Activated T-helper 1 cell treated with Interleukin-2 at 50 U/mL for 16 hours (primary cell): ENCODE results near the gene RNF175.

Experiments used
- DNase-seq: peaks from one replicate; pipeline ENCODE4 v3.0.0-alpha.2; 2020; ENCODE audit warnings: low read depth

RNF175 gene

DNA sequence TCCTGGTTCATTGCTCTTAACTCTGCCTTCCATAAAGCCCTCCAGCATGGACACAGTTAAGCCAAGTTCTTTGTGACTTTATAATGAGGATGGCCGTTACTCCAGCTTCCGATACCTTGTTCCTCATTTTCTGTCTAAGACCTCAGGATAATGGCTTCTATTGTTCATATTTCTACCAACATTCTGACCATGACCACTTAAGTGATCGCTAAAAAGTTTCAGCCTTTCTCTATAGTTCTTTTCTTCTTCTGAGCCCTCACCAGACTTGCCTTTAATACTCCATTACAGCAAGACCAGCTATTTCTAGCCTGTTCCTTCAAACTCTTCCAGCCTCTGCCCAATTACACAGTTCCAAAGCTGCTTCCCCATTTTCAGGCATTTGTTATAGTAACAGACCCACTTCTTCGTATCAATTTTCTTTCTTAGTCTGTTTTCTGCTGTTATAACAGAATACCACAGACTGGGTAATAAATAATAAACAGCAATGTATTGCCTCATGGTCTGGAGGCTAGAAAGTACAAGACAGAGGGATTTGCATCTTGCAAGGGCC is 12.3 kb downstream of the RNF175 start:
- no peak for DNase-seq

GRCh38 chr4:153745651-153746050 is 14.2 kb downstream of the RNF175 start:
- no peak for DNase-seq

DNA sequence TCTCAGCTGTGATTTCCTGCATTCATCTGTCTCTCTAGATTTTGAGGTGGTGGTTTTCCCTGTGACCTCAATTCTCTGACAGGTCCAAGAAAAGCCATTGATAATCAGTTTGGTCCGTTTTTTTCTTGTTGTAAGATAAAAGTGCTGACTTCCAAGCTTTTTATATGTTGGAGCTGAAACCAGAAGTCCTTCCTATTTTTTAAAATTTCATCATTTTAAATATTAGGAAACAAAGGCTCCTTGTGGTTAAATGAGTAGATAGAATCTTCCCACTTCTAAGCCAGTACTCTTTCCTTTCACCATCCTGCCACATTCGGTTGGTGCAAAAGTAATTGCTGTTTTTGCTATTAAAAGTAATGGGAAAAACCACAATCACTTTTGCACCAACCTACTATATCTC is 18.3 kb downstream of the RNF175 start:
- DNase-seq = no peak

GRCh38 chr4:153735906-153736461 is 23.8 kb downstream of the RNF175 start:
- no peak for DNase-seq

DNA sequence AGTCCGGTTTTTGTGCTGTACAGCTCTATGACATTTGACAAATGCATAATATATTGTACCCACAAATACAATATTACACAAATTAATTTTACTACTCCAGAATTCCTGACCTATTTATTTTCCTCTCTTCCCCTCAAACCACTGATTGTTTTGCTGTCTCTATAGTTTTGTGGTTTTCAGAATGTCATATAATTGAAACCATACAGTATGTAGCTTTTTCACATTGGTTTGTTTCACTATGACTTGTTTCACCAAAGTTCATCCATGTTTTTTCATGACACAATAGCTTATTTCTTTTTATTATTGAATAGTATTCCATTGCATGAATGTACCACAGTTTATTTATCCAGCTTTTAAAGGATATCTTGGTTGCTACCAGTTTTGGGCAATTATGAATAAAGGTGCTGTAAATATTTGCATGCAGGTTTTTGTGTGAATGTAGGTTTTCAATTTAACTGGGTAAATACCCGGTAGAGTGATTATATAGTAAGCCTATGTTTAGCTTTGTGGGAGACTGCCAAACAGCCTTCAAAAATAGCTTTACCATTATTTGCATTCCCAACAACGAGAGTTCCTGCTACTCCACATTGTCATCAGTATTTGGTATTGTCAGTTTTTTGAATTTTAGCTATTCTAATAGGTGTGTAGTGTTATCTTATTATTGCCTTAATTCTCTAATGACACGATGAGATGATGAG is 25.9 kb downstream of the RNF175 start:
- no peak for DNase-seq

GRCh38 chr4:153731239-153731638 is 28.6 kb downstream of the RNF175 start:
- no peak for DNase-seq

GRCh38 chr4:153729895-153730294 is 29.9 kb downstream of the RNF175 start:
- no peak for DNase-seq

GRCh38 chr4:153728660-153729059 is 31.2 kb downstream of the RNF175 start:
- DNase-seq = no peak

GRCh38 chr4:153728151-153728550 is 31.7 kb downstream of the RNF175 start:
- no peak for DNase-seq

DNA sequence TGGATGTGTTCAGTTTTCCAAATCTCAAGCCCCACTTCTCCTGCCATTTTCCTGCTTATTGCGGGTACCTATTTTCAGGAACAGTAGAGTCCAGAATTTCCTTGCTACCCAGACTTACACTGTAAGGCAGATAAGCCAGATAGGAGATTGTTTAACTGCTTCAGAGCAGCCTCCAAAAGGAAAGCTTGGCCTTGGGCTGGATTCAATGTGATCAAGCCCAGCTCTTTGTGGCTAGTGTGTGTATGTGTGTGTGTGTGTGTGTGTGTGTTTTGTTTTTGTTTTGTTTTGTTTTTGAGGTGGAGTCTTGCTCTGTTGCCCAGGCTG is 34.0 kb downstream of the RNF175 start:
- no peak for DNase-seq

DNA sequence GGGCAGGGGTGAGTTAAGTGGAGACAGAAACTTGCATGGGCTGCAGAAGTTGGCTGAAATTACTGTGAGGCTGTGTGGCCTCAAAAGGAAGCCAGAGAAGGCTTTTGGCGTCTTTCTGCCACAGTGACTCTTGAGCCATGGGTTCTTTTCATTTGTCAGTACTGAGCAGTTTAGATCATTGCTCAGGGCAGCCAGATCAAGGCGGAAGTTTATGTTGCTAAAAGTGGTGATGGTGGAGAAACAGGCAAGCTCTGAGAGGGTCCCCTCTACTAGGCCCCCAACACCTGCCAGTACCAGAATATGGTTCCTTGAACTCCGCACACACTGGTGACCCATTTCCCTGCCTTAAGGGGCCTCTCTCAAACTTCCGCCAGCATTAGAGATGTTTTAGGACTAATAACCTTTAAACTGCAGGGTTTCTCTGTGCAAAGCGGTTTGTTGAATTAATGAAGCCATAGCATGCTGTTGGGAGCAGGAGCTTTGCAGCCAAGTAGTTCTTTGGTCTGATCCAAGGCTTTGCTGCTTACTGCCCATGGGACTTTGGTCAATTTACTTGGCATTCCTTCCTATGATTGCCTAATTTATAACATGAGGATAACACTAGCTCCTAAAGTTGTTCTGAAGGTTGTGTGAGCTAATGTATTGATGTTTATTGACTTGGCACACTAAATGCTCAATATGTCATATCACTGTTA is 34.5 kb downstream of the RNF175 start:
- DNase-seq = no peak

- no peak for DNase-seq
These were observed 35.2 kb downstream of the RNF175 start for GRCh38 chr4:153724606-153725005.

DNA sequence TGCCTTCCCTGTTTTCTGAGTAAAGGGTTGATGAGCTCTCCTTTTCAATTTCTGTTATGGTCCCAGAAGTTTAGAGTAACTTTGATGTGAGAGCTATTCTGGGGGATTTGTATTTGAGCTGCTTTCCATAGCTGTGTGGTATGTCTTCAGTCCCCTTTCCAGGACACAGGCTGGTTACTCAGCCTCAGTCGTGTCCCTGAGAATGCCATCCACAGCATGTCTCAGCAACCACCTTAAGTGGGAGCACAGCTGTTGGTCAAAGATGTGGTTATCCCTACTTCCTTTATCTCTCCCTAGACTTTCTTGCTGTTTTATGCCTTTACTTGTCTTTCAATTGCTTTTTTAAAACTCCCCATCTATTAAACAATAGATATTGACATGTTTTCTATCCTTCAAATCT is 37.8 kb downstream of the RNF175 start:
- no peak for DNase-seq

DNA sequence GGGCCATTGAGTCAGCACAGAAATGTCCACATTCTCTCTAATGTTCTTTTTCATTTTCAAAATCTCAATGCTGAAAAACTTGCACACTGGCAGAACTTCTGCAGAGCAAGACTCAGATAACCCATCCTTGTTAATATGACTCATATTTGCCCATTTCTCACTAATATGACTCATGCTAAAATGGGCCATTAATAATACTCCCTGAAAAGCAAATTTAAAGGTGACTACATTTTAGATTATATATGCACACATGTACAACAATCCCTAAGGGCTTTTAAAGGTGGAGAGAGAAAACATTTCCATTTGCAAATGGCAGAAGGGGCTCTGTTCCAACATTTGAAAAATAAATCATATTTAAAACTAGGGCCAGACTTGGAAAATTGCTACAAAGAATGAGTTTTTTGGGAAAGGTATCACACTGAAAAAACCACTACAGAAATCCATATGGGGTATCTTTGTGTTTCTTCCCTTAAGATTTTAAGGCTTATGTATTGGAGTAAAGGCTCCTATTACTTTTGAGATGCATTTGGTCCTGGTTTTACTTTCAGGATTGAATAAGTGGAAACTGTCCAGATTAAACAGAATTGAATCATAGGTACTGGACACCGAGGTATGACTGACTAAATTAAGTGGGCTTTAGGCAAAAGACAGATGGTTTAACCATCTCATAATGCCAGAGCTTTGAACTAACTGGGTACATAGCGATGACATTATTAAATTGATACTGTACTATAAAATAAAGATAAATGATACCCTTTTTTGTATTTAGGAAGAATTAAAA is 45.8 kb downstream of the RNF175 start:
- DNase-seq = no peak

- DNase-seq = no peak
These were observed 49.1 kb downstream of the RNF175 start for GRCh38 chr4:153710681-153711080.

DNA sequence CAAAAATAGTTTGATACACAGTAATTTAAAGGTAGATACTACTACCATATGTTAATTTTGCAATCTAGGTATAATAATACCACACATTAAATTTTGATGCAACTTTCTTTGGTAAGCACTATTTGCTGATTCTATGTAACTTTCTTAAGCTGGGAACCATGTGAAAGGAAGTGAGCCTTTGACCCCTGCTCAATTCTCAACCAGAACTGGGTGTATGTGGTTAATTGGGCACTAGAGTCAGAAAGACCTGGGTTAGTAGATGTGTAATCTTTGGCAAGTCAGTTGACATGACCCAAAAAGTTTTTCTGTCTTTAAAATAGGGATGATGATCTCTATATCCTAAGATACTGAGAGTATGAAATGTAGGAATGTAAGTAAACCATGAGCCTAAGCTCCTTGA is 53.3 kb downstream of the RNF175 start:
- no peak for DNase-seq

DNA sequence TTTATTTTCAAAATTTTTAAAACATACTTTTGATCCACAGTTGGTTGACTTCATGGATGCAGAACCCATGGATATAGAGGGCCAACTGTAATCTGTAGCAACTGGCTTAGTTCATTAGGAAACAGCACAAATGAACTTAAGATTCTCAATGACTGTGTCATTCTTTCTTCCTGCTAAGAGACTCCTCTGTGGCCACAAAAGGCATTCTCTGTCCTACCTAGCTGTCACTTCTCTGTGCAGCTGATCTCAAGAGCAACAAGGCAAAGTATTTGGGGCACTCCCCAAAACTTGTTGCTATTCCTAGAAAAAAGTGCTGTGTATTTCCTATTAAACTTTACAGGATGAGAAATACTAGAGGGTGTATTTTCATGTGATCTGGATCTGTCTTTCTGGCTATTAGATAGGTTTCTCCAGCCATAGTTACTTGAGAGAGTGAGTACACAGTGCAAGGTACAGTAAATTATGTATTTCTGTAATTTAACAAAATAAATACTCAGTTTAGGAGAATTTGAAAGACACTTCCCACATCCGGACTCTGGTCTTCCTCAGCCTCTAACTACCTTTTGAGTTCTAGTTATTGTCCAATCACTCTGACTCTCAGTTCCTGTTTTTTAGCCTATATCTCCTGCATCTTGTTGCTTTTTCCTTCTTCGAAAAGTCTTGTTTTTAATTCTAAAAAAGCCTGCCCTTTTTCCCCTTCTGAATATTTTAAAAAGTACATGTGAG is 53.9 kb downstream of the RNF175 start:
- DNase-seq = no peak

GRCh38 chr4:153704522-153704921 is 55.3 kb downstream of the RNF175 start:
- DNase-seq = no peak

DNA sequence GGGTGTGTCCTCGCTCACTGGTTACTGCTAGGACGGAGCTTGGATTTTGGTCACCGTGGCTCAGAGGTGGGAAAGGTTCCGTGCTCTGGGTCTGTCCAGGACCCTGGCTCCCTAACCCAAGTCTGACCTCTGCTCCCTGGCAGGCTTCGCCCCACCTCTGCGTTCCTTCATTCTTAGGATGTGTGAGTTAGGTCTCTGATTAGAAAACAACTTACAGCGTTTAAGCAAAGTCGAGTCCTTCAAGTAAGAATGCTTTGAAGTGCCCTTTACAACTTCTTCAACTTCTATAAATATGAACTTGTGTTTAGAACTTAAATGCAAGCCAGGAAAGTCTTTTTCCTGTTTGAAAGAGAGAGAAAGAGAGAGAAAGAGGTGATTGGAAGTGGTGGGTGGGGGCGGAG is 74.9 kb downstream of the RNF175 start:
- no peak for DNase-seq

- DNase-seq = peak; percentile 24
These were observed 75.4 kb downstream of the RNF175 start, which contains the start of gene TLR2 for GRCh38 chr4:153684182-153684970. Gene TLR2 (plus strand): TSS chr4:153684280. CDS start chr4:153702908, 18,628 bp downstream.

GRCh38 chr4:153683763-153684181 is 76.1 kb downstream of the RNF175 start:
- DNase-seq = no peak
